ENCODE results near the gene CADM1. TPM values are rescaled to one million over a fixed set of nuclear protein-coding genes. Genes with fewer than 3 reads are reported as not detected.
"Not testable (repeated sequence)": the region's sequence is repeated elsewhere in the genome, so short reads cannot be mapped to it uniquely, and the experiment has no call there.

Gene CADM1
- polyA plus RNA-seq, 1 donor: 22.8 TPM

DNA sequence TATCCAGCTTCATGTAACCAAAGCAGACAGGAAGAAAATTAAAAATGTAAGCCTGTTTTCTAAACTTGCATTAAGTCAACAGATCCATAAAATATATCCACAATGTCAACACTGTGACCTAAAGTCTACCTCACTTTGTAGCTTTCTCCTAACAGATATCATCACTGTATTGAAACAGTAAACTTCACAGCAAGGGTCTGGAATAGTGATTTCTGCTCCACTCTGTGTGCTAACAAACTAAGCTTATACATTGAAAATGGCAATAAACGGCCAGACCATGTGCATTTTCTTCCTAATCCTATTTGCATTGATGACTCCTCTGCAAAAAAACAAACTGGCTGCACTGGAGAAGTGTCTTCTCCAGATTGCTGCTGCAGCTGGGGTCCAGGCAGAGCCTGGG is 26.8 kb downstream of the CADM1 start:
- no peak for DNase-seq (ENCODE audit: low read depth)

DNA sequence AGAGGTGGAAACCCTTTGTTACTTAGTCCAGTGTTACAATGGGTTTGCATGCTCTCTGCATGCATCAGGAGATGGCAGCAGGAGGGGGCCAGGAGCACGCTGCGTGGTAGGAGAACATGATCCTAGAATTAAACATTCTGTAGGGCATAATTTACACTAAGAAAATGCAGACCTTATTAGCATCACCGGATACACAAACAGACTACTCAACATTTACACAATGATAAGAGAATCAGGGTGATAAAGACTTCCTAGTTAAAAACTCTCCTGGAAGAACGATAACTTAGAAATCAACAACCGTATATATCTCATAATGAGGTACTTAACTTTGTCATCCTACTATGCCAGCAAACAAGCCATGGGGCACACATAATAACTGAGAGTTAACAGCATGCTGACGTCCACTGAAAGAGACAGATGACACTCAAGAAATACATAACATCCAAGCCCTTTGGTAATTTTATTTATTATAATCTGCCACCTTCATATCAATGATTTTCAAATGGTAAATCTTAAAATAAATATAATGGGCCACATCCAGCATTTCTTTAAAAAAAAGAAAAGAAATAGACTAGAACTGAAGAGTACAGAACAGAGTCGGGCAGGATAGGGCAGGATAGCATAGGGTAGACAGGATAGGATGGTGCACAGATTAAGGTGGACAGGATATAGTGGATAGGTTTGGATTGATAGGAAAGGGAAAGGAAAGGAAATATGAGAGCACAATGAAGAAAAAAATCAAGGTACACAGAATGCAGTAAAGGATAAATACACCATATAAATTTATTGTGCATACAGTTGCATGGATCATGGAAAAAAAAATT is 27.5 kb downstream of the CADM1 start:
- no peak for DNase-seq (ENCODE audit: low read depth)

DNA sequence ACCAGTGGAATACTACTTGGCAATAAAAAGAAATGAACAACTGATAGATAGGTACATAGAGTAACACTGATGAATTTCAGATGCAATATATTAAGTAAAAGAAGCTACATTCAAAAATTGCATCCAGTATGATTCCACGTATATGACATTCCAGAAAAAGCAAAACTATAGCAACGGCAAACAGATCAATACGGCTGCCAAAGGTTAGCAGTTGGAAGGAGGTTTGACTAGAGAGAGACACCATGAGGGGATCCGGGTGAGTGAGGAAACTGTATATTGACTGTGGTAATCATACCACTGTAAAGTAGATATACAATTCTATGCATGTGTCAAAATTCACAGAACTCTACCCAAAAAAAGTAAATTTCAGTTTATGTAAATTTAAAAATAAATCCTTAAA is 28.7 kb downstream of the CADM1 start:
- DNase-seq (ENCODE audit: low read depth): no peak

GRCh38 chr11:115474306-115474705 is 29.9 kb downstream of the CADM1 start:
- DNase-seq (ENCODE audit: low read depth): not testable (repeated sequence)

DNA sequence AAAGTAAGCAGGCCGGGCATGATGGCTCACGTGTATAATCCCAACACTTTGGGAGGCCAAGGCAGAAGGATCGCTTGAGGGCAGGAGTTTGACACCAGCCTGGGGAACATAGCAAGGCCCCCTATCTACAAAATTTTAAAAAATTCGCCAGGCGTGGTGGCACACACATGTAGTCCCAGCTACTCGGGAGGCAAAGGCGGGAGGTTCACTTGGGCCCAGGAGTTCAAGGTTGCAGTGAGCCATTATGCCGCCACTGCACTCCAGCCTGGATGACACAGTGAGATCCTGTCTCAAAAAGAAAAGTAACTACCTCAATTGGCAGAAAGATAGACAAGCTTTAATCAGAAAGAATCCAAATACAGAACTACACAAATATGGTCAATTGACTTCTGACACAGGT is 31.0 kb downstream of the CADM1 start:
- no peak for DNase-seq (ENCODE audit: low read depth)

GRCh38 chr11:115471367-115471766 is 32.8 kb downstream of the CADM1 start:
- no peak for DNase-seq (ENCODE audit: low read depth)

DNA sequence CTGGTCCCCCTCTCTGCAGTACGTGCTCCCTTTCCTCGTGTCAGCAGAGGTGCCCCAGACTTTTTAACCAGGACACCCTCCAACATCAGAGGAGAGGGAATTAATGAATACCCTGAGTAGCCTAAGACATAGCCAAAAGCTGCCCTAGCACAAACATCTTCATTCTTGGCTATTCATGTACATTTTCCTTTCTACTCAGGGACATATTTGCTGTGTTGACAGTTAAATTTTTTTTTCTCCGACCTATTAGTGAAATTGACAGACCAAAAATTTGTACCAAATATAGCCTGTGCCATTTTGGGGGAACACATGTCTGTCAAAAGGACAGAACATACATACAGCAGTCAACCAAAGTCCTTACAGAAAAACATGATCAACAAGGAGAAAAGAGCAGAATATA is 33.3 kb downstream of the CADM1 start:
- no peak for DNase-seq (ENCODE audit: low read depth)

DNA sequence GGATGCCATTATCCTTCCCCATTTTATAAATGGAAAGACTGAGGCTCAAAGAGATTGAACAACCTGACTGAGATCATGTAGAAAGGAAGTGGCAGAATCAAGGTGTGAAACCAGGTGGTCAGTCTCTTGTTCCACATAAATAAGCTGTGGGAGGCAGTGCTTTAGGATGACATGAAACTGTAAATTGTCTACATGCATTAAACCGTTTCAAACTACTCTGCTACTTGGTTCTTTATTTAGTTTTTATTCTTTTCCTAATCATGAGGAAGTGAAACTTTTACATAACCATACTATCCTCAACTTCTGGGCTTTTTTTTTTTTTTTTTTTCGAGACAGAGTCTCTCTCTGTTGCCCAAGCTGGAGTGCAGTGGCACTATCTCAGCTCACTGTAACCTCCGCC is 34.9 kb downstream of the CADM1 start:
- no peak for DNase-seq (ENCODE audit: low read depth)

GRCh38 chr11:115466122-115466521 is 38.1 kb downstream of the CADM1 start:
- no peak for DNase-seq (ENCODE audit: low read depth)

DNA sequence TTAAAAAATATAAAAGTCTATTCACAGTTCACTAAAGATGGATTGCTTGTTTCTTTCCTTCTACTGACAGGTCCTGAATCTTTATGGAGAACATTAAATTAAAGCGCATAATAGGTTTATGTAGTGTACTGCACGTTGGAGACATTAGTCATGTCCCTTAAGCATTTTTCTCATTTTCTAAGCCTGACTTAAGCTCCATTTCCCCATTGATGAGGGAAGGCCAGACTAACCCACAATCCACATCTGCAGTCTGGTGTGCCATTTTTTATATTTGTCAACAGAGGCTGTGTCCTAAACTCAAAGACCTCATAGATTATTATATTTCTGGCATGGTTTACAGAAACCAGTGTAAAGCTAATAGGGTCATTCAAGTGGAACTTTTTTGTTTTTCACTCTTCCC is 39.9 kb downstream of the CADM1 start:
- no peak for DNase-seq (ENCODE audit: low read depth)

- no peak for DNase-seq (ENCODE audit: low read depth)
These were observed 40.6 kb downstream of the CADM1 start for GRCh38 chr11:115463606-115464005.

DNA sequence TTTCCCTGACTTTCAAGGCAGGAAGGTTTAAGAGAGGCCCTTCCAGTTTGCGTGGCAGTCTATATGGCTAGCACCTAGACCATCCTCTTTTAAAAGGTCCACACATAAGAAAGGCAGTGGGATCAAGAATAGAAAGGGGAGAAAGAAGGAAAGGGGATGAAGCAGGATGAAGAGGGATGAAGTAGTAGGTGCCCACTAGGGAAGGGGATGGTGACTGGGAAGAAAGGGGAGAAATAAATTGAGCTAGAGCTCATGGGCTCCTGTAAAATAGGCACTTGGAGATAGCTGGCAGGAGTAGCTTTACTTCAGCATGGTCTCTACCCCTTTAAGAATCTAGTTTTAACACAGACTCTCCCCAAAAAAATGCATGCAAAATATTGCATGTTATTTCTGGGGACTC is 41.5 kb downstream of the CADM1 start:
- no peak for DNase-seq (ENCODE audit: low read depth)

DNA sequence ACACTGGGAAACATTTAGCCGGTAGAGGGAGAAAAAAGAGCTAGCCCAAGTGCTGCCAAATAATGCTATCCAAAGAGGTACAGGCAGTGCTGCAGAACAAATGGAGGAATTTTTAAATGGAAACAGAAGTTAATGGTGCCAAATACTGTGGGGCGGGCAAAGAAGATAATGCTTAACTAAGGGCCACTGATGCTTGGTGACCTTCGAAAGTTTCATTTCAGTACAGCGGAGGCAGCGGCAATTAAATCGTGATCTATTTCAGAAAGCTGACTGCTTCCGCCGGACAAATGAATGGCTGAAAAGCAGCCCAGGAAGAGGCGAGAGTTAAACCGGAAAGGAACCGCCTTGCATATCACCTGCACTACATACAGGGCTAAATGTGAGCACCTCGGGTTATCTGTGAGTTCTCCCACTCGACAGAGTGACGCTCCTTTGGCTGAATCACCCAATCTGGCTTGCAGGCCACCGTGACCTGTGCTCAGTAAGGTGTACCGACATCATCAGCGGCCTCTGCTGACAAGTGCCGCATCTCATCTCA is 42.1 kb downstream of the CADM1 start:
- DNase-seq (ENCODE audit: low read depth): no peak

- DNase-seq (ENCODE audit: low read depth): no peak
These were observed 43.7 kb downstream of the CADM1 start for GRCh38 chr11:115460512-115460911.

- no peak for DNase-seq (ENCODE audit: low read depth)
These were observed 44.7 kb downstream of the CADM1 start for GRCh38 chr11:115459563-115459962.

DNA sequence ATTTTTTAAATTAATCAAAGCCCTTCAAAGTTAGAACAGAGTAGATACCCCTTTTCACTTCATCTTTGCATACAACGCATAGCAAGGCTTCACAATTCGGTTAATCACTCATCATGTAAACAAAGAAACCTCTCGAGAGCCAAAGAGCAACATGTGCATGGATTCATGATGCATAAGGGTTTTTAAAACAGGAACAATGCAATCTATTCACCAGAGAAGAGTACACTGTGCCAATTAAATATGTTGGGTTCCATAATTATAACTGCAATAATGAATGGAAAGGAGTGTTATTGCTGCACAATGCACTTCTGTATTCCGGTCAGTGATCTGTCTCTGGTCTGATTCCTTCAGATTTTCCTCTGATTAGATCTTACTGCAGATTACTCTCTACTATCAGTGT is 45.3 kb downstream of the CADM1 start:
- no peak for DNase-seq (ENCODE audit: low read depth)

- DNase-seq (ENCODE audit: low read depth): no peak
These were observed 48.2 kb downstream of the CADM1 start for GRCh38 chr11:115456019-115456418.

DNA sequence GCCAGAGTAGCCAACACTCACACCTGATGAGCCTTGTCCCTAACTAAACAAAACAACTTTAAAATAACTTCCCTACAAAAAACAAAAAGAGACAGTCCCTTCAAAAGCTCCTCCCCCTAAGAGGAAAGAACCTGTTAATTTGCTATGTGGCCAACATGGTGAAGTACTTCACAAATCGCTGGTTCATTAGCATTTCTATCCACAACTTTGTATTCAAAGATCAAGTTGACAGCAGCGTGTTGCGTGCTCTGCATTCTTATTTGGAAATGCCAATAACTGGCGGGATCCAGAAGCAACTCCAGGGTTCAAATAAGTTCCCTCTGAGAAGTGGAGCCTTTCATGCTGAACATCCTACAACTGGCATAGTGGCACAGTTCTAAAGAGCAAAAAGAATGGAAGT is 48.6 kb downstream of the CADM1 start:
- DNase-seq (ENCODE audit: low read depth): no peak

DNA sequence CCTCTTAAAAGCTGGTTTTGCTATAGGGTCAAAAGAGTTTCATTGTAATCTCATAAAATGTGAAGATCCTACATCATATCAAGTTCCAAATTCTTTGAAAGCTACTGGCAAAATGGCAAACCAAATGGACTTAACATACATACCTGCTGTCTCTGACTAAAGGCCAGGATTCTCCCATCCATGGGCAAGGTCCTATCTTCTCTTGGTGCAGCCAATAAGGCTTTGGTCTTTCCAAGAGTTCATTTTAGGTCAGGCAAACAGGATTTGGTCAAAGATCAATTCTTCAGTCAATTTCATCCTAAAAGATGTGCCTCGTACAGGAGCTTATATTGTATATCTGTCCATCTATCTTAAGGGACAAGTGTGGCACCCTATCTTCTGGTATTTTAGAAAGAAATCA is 49.7 kb downstream of the CADM1 start:
- DNase-seq (ENCODE audit: low read depth): no peak

- DNase-seq (ENCODE audit: low read depth): no peak
These were observed 50.3 kb downstream of the CADM1 start for GRCh38 chr11:115453693-115454490.

GRCh38 chr11:115452241-115452640 is 52.0 kb downstream of the CADM1 start:
- DNase-seq (ENCODE audit: low read depth): no peak

DNA sequence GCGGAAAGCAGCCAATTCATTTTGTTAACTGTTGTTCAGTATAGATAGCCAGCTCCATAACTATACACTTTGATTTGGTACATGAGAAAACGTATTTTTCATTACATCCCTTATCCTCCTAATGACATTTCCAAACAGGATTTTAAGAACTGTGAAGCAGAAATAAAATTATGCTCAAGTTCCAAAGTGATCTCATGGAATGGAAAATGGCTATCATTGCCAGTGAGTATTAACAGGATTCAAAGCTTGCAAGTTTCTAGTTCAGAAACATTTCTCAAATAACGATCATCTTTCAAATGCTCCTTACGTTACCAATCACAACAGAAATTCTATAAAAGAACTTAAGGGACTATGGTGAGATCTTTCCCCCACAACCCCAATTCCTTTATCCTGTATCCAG is 53.7 kb downstream of the CADM1 start:
- DNase-seq (ENCODE audit: low read depth): peak; percentile 52
